Astrocyte (in vitro differentiated cells and primary cell): ENCODE data around the gene DTNBP1. TPM values are rescaled to one million over a fixed set of nuclear protein-coding genes. Genes with fewer than 3 reads are reported as not detected.

Source experiments
- DNase-seq: peaks from one replicate; pipeline ENCODE4 v3.0.0-alpha.2; 2010; ENCODE audit warnings: low read depth
- FAIRE-seq: peaks from 2 replicates; lab custom pipeline; 2011; peaks lifted over from hg19 to GRCh38; lab: Jason Lieb, UNC
- H2AFZ ChIP-seq: 2 replicates; pipeline ENCODE4 v1.6.0; 2012; ENCODE audit warnings: low read depth, low read length, inconsistent platforms
- H3K27ac ChIP-seq: 2 replicates; pipeline ENCODE4 v1.5.1; 2011; ENCODE audit warnings: low read depth, low read length, inconsistent platforms
- H3K27me3 ChIP-seq: 2 replicates; pipeline ENCODE4 v1.6.0; 2011; ENCODE audit warnings: low read length, inconsistent platforms; ENCODE audit not compliant: insufficient read depth
- H3K36me3 ChIP-seq: 2 replicates; pipeline ENCODE4 v1.5.1; 2011; ENCODE audit warnings: low read length, inconsistent platforms; ENCODE audit not compliant: insufficient read depth
- H3K4me1 ChIP-seq: 2 replicates; pipeline ENCODE4 v1.5.1; 2011; ENCODE audit warnings: low read length, inconsistent platforms; ENCODE audit not compliant: insufficient read depth
- H3K4me2 ChIP-seq: 2 replicates; pipeline ENCODE4 v1.6.0; 2012; ENCODE audit warnings: low read length, inconsistent platforms
- H3K4me3 ChIP-seq: 2 replicates; pipeline ENCODE4 v1.5.1; 2011; ENCODE audit warnings: low read depth, mild to moderate bottlenecking, low read length, inconsistent platforms; ENCODE audit not compliant: insufficient read depth
- H3K79me2 ChIP-seq: 2 replicates; pipeline ENCODE4 v1.6.0; 2012; ENCODE audit warnings: mild to moderate bottlenecking, low read length, inconsistent platforms; ENCODE audit not compliant: insufficient read depth
- H3K9ac ChIP-seq: 2 replicates; pipeline ENCODE4 v1.6.0; 2012; ENCODE audit warnings: mild to moderate bottlenecking, low read length, inconsistent platforms
- H3K9me3 ChIP-seq: 2 replicates; pipeline ENCODE4 v1.5.1; 2012; ENCODE audit warnings: low read depth, mild to moderate bottlenecking, low read length, inconsistent platforms; ENCODE audit not compliant: insufficient read depth
- H4K20me1 ChIP-seq: 2 replicates; pipeline ENCODE4 v1.6.0; 2012; ENCODE audit warnings: low read length, inconsistent platforms; ENCODE audit not compliant: insufficient read depth
- H3K27ac Mint-ChIP-seq: one replicate; pipeline ENCODE4 v1.8.0; 2021; ENCODE audit warnings: mild to moderate bottlenecking, mixed read lengths; ENCODE audit not compliant: unreplicated experiment
- H3K27me3 Mint-ChIP-seq: one replicate; pipeline ENCODE4 v1.8.0; 2021; ENCODE audit warnings: low read depth, mixed read lengths; ENCODE audit not compliant: unreplicated experiment
- H3K36me3 Mint-ChIP-seq: one replicate; pipeline ENCODE4 v1.8.0; 2021; ENCODE audit warnings: low read depth, mixed read lengths; ENCODE audit not compliant: unreplicated experiment
- H3K4me1 Mint-ChIP-seq: one replicate; pipeline ENCODE4 v1.8.0; 2021; ENCODE audit warnings: low read depth, mixed read lengths; ENCODE audit not compliant: unreplicated experiment
- H3K4me3 Mint-ChIP-seq: one replicate; pipeline ENCODE4 v1.8.0; 2021; ENCODE audit warnings: mild to moderate bottlenecking, moderate library complexity, mixed read lengths; ENCODE audit not compliant: unreplicated experiment
- H3K9me3 Mint-ChIP-seq: one replicate; pipeline ENCODE4 v1.8.0; 2021; ENCODE audit warnings: mild to moderate bottlenecking, mixed read lengths; ENCODE audit not compliant: unreplicated experiment
- CTCF ChIP-seq: IDR thresholded peaks from 2 replicates; pipeline ENCODE4 v1.5.1; 2011; ENCODE audit warnings: low read depth, mild to moderate bottlenecking, inconsistent platforms, low read length, moderate library complexity; ENCODE audit not compliant: insufficient read depth
- EZH2 ChIP-seq: IDR thresholded peaks from 2 replicates; pipeline ENCODE4 v1.6.1; 2012; ENCODE audit warnings: mild to moderate bottlenecking, low read length, inconsistent platforms; ENCODE audit not compliant: insufficient read depth
- total RNA-seq: library from RNA; stranded (reverse); gene quantifications from 2 replicates; pipeline ENCODE4 v1.2.1, GENCODE V29; 2021

Gene DTNBP1
- total RNA-seq, 1 donor from 2014 or later = 13.0 TPM

DNA sequence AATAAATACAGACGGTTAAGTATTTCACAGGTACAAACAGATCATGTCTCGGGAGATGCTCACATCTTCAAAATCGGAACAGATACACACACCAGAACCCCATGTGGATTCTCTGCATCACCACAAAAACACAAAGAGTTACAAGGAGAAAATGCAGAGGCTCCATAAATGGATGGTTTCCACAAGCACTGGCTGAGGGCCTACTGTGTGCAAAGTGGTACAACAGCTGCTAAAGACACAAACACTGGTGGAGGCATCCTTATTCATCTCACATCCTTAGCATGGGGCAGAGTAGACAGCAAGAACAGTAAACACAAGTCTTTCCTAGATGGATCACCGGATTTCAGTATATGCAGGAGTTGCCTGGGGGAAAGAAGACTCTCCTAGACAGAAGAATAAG lies 88.8 kb downstream of the DTNBP1 start:
- Mint-ChIP-seq H3K27ac (no peak overlapping the region), H3K4me3 (no peak overlapping the region), H3K27me3 (no peaks in the 10 kb centered on the region), H3K9me3 (peaks cover 2% of the 10 kb centered on the region), H3K4me1 (peaks cover 6% of the 10 kb centered on the region), H3K36me3 (no peaks in the 10 kb centered on the region)
- no peak overlapping the region for H3K9ac ChIP-seq
- H4K20me1 ChIP-seq = no peaks in the 10 kb centered on the region
- TF ChIP-seq EZH2 (no peak), CTCF (no peak)
- H3K36me3 ChIP-seq = no peaks in the 10 kb centered on the region
- no peak for FAIRE-seq
- no peak for DNase-seq
- no peaks in the 10 kb centered on the region for H3K9me3 ChIP-seq
- H2AFZ ChIP-seq = no peak overlapping the region
- H3K4me3 ChIP-seq = no peak overlapping the region
- H3K4me2 ChIP-seq = no peak overlapping the region
- H3K79me2 ChIP-seq = no peaks in the 10 kb centered on the region
- no peaks in the 10 kb centered on the region for H3K27me3 ChIP-seq
- no peaks in the 10 kb centered on the region for H3K4me1 ChIP-seq
- no peak overlapping the region for H3K27ac ChIP-seq

DNA sequence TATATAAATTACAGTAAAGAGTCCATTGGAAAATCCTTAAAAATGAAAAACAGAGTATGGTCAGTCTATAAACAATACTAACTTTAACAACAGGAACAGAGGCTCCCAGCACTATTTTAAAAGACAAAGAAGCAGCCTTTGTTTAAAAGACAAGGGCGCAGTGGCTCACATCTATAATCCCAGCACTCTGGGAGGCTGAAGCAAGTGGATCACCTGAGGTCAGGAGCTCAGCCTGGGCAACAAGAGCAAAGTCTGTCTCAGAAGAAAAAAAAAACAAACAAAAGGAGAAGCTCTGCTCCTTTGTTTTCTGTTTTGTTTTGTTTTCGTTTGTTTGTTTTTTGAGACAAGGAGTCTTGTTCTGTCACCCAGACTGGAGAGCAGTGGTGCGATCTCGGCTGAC lies 89.4 kb downstream of the DTNBP1 start:
- no peak for DNase-seq
- H2AFZ ChIP-seq = no peak overlapping the region
- H3K36me3 Mint-ChIP-seq = no peaks in the 10 kb centered on the region
- no peaks in the 10 kb centered on the region for H3K79me2 ChIP-seq
- no peak for TF ChIP-seq CTCF
- no peak for TF ChIP-seq EZH2
- H3K27me3 ChIP-seq = no peaks in the 10 kb centered on the region
- no peak overlapping the region for H3K4me2 ChIP-seq
- no peaks in the 10 kb centered on the region for H3K27me3 Mint-ChIP-seq
- no peaks in the 10 kb centered on the region for H3K4me1 ChIP-seq
- H3K9me3 Mint-ChIP-seq = peaks cover 2% of the 10 kb centered on the region
- no peaks in the 10 kb centered on the region for H4K20me1 ChIP-seq
- H3K36me3 ChIP-seq = no peaks in the 10 kb centered on the region
- peaks cover 6% of the 10 kb centered on the region for H3K4me1 Mint-ChIP-seq
- H3K9me3 ChIP-seq = no peaks in the 10 kb centered on the region
- no peak overlapping the region for H3K4me3 Mint-ChIP-seq
- no peak overlapping the region for H3K27ac Mint-ChIP-seq
- no peak overlapping the region for H3K4me3 ChIP-seq
- no peak overlapping the region for H3K9ac ChIP-seq
- no peak for FAIRE-seq
- no peak overlapping the region for H3K27ac ChIP-seq

DNA sequence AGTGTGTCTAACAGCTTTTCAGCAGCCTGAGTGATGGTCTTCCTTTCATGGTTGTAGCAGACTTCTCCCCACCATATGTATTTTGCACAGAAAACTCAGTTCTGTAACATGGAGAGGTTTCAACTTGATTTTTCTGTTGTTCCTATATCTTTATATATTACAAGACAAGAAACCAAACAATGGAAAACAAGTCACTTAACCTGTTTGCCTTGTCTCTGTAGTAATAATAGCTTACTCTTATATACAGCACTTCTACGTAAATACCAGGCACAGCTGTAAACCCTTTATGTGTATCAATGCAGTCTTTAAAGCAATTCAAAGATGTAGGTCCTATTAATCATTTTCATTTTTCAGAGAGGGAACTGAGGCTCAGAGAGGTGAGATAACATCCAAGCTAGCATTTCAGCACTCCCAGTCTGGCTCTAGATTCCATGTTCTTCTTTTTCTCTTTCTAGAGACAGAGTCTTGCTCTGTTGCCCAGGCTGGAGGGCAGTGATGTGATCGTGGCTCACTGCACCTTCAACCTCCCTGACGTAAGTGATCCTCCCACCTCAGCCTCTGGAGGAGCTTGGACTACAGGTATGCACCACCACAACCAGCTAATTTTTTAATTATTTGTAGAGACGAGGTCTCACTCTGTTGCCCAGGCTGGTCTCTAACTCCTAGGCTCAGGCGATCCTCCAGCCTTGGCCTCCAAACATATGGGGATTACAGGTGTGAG lies 90.4 kb downstream of the DTNBP1 start:
- H3K27ac Mint-ChIP-seq = no peak overlapping the region
- H3K27me3 Mint-ChIP-seq = no peaks in the 10 kb centered on the region
- peaks cover 6% of the 10 kb centered on the region for H3K4me1 Mint-ChIP-seq

More for the DNA sequence above, 90.4 kb downstream of the DTNBP1 start:
- Histone ChIP-seq H3K27me3 (no peaks in the 10 kb centered on the region), H3K9me3 (no peaks in the 10 kb centered on the region), H2AFZ (no peak overlapping the region), H3K27ac (no peak overlapping the region), H3K9ac (no peak overlapping the region), H4K20me1 (no peaks in the 10 kb centered on the region), H3K36me3 (no peaks in the 10 kb centered on the region), H3K4me1 (no peaks in the 10 kb centered on the region), H3K4me3 (no peak overlapping the region), H3K79me2 (no peaks in the 10 kb centered on the region), H3K4me2 (no peak overlapping the region)
- no peak for DNase-seq
- TF ChIP-seq EZH2 (no peak), CTCF (no peak)
- no peaks in the 10 kb centered on the region for H3K36me3 Mint-ChIP-seq
- no peak for FAIRE-seq
- H3K4me3 Mint-ChIP-seq = no peak overlapping the region
- H3K9me3 Mint-ChIP-seq = peaks cover 2% of the 10 kb centered on the region
